Liver (tissue), 9 donors: ENCODE data around the gene DEDD2. TPM values are rescaled to one million over a fixed set of nuclear protein-coding genes. Genes with fewer than 3 reads are reported as not detected.

Experiments
- DNase-seq: peaks from one replicate; pipeline ENCODE4 v3.0.0-alpha.2; 2017; ENCODE audit warnings: low spot score
- H3K27ac ChIP-seq, 2 donors: one replicate each; pipeline ENCODE4 v1.7.0; 2013; ENCODE audit warnings: inconsistent platforms in 2 of 2, low read length in 2 of 2, control low read depth in 1 of 2, low read depth in 1 of 2, mild to moderate bottlenecking in 1 of 2
- H3K27me3 ChIP-seq, 4 donors: one replicate each; pipeline versions ENCODE4 v1.6.1 to v1.7.0; 2013; ENCODE audit warnings: low read length in 3 of 4, inconsistent platforms in 1 of 4, mild to moderate bottlenecking in 1 of 4, moderate library complexity in 1 of 4; ENCODE audit not compliant: control insufficient read depth in 4 of 4, insufficient read depth in 4 of 4
- H3K36me3 ChIP-seq, 4 donors: one replicate each; pipeline versions ENCODE4 v1.6.1 to v1.7.0; 2013; ENCODE audit warnings: low read length in 3 of 4, mild to moderate bottlenecking in 3 of 4, low read depth in 1 of 4, moderate library complexity in 1 of 4; ENCODE audit not compliant: control insufficient read depth in 4 of 4, insufficient read depth in 3 of 4
- H3K4me1 ChIP-seq, 4 donors: one replicate each; pipeline versions ENCODE4 v1.6.1 to v1.7.0; 2013; ENCODE audit warnings: low read length in 3 of 4, mild to moderate bottlenecking in 3 of 4, moderate library complexity in 1 of 4; ENCODE audit not compliant: control insufficient read depth in 4 of 4, insufficient read depth in 4 of 4
- H3K4me3 ChIP-seq, 3 donors: one replicate each; pipeline versions ENCODE4 v1.6.1 to v1.7.0; 2013; ENCODE audit warnings: low read length in 3 of 3, control low read depth in 1 of 3, low read depth in 1 of 3, mild to moderate bottlenecking in 1 of 3
- H3K9ac ChIP-seq, 2 donors: one replicate each; pipeline ENCODE4 v1.7.0; 2013; ENCODE audit warnings: low read length in 2 of 2, mild to moderate bottlenecking in 2 of 2, moderate library complexity in 2 of 2, control low read depth in 1 of 2, low read depth in 1 of 2
- H3K9me3 ChIP-seq, 4 donors: one replicate each; pipeline versions ENCODE4 v1.6.1 to v1.7.0; 2013; ENCODE audit warnings: low read length in 3 of 4; ENCODE audit not compliant: control insufficient read depth in 4 of 4
- ATF3 ChIP-seq: IDR thresholded peaks from 2 replicates; pipeline ENCODE4 v1.6.1; 2016; ENCODE audit warnings: antibody characterized with exemption
- EGR1 ChIP-seq, 2 donors: IDR thresholded peaks; 2 replicates each; pipeline ENCODE4 v1.6.1; 2016 to 2018; ENCODE audit warnings: antibody characterized with exemption in 2 of 2, low read depth in 2 of 2
- FOXA1 ChIP-seq: IDR thresholded peaks from 2 replicates; pipeline ENCODE4 v1.6.1; 2016; ENCODE audit warnings: antibody characterized with exemption
- FOXA2 ChIP-seq: IDR thresholded peaks from 2 replicates; pipeline ENCODE4 v1.6.1; 2016; ENCODE audit warnings: antibody characterized with exemption
- GABPA ChIP-seq, 2 donors: IDR thresholded peaks in 1 of 2; conservative IDR thresholded peaks in 1 of 2; 2 replicates each; pipeline ENCODE4 v1.6.1; 2016; ENCODE audit warnings: antibody characterized with exemption in 2 of 2, mild to moderate bottlenecking in 1 of 2, moderate library complexity in 1 of 2
- HNF4A ChIP-seq, 2 donors: conservative IDR thresholded peaks; 2 replicates each; pipeline ENCODE4 v1.6.1; 2016; ENCODE audit warnings: antibody characterized with exemption in 2 of 2, mild to moderate bottlenecking in 2 of 2
- HNF4G ChIP-seq: IDR thresholded peaks from 2 replicates; pipeline ENCODE4 v1.6.1; 2016; ENCODE audit warnings: antibody characterized with exemption
- JUND ChIP-seq, 2 donors: IDR thresholded peaks; 2 replicates each; pipeline ENCODE4 v1.6.1; 2016; ENCODE audit warnings: antibody characterized with exemption in 2 of 2
- MAX ChIP-seq: IDR thresholded peaks from 2 replicates; pipeline ENCODE4 v1.6.1; 2016; ENCODE audit warnings: antibody characterized with exemption
- NR2F2 ChIP-seq: IDR thresholded peaks from 2 replicates; pipeline ENCODE4 v1.6.1; 2016; ENCODE audit warnings: antibody characterized with exemption
- RAD21 ChIP-seq, 2 donors: IDR thresholded peaks; 2 replicates each; pipeline ENCODE4 v1.6.1; 2016; ENCODE audit warnings: antibody characterized with exemption in 2 of 2, mild to moderate bottlenecking in 2 of 2
- REST ChIP-seq: IDR thresholded peaks from 2 replicates; pipeline ENCODE4 v1.6.1; 2016; ENCODE audit warnings: antibody characterized with exemption, mild to moderate bottlenecking
- RXRA ChIP-seq, 2 donors: IDR thresholded peaks; 2 replicates each; pipeline ENCODE4 v1.6.1; 2017 to 2018; ENCODE audit warnings: antibody characterized with exemption in 2 of 2, mild to moderate bottlenecking in 1 of 2
- SP1 ChIP-seq: IDR thresholded peaks from 2 replicates; pipeline ENCODE4 v1.6.1; 2018; ENCODE audit warnings: antibody characterized with exemption, mild to moderate bottlenecking
- TAF1 ChIP-seq: conservative IDR thresholded peaks from 2 replicates; pipeline ENCODE4 v1.6.1; 2016; ENCODE audit warnings: antibody characterized with exemption, mild to moderate bottlenecking
- YY1 ChIP-seq: IDR thresholded peaks from 2 replicates; pipeline ENCODE4 v1.6.1; 2016; ENCODE audit warnings: antibody characterized with exemption, mild to moderate bottlenecking
- WGBS: extraction: QIAGEN DNeasy Blood & Tissue Kit; methylation state at CpG from one replicate; pipeline ENCODE4 v1.1.7; 2013; 5-methylcytosine and 5-hydroxymethylcytosine counted together
- polyA plus RNA-seq, 2 donors: library from polyadenylated mRNA; stranded (reverse) in 1 of 2; unstranded in 1 of 2; fragments of 200-250 nt in 1 of 2; fragments of >200 nt in 1 of 2; fragmentation: Nextera tagmentation in 1 of 2; extraction: Ambion mirVana in 1 of 2; gene quantifications; one replicate each; pipeline versions ENCODE4 v1.2.1 to v1.2.3, GENCODE V29; 2013 to 2015
- total RNA-seq, 2 donors: library from RNA; depleted of rRNA; stranded (reverse); fragments of >200 nt; gene quantifications; one replicate each; pipeline ENCODE4 v1.2.3, GENCODE V29; 2014
- TF ChIP-seq, protein P1 (sequence below): IDR thresholded peaks from 2 replicates; pipeline ENCODE4 v1.6.1; 2016; ENCODE audit warnings: antibody characterized with exemption
- TF ChIP-seq, protein P2 (sequence below): fragments of 150-350 bp; IDR thresholded peaks from 2 replicates; pipeline ENCODE4 v1.5.1; 2017; ENCODE audit warnings: improper control_type of control experiment, low read depth, low read length; ENCODE audit not compliant: missing input control
- donor health status: healthy.
- donor health status: healthy.
- donor health status: healthy.
- donor health status: healthy.
- donor health status: healthy.

Gene DEDD2
- total and polyA plus RNA-seq, 4 donors: 9.6 to 47.1 (median 16.4) TPM

GRCh38 chr19:42174188-42174587 lies 43.3 kb downstream of the DEDD2 start:
- Histone ChIP-seq H3K4me1 (peaks cover 2 to 8% (median 5%) of the 10 kb centered on the region in 4 donors), H3K27ac (no peak overlapping the region), H3K4me3 (no peak overlapping the region), H3K36me3 (no peaks in the 10 kb centered on the region), H3K9ac (no peak overlapping the region), H3K27me3 (peaks cover 0 to 12% (median 5%) of the 10 kb centered on the region in 4 donors), H3K9me3 (no peaks in the 10 kb centered on the region)
- TF ChIP-seq, protein P1, sequence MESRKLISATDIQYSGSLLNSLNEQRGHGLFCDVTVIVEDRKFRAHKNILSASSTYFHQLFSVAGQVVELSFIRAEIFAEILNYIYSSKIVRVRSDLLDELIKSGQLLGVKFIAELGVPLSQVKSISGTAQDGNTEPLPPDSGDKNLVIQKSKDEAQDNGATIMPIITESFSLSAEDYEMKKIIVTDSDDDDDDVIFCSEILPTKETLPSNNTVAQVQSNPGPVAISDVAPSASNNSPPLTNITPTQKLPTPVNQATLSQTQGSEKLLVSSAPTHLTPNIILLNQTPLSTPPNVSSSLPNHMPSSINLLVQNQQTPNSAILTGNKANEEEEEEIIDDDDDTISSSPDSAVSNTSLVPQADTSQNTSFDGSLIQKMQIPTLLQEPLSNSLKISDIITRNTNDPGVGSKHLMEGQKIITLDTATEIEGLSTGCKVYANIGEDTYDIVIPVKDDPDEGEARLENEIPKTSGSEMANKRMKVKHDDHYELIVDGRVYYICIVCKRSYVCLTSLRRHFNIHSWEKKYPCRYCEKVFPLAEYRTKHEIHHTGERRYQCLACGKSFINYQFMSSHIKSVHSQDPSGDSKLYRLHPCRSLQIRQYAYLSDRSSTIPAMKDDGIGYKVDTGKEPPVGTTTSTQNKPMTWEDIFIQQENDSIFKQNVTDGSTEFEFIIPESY: no peak
- no peak for TF ChIP-seq TAF1
- TF ChIP-seq ATF3: no peak
- TF ChIP-seq YY1: no peak
- no peak for TF ChIP-seq EGR1 (IDR thresholded peaks at IDR 0.05; ENCODE audit: low read depth in 2 of 2)
- TF ChIP-seq NR2F2: no peak
- TF ChIP-seq, protein P2, sequence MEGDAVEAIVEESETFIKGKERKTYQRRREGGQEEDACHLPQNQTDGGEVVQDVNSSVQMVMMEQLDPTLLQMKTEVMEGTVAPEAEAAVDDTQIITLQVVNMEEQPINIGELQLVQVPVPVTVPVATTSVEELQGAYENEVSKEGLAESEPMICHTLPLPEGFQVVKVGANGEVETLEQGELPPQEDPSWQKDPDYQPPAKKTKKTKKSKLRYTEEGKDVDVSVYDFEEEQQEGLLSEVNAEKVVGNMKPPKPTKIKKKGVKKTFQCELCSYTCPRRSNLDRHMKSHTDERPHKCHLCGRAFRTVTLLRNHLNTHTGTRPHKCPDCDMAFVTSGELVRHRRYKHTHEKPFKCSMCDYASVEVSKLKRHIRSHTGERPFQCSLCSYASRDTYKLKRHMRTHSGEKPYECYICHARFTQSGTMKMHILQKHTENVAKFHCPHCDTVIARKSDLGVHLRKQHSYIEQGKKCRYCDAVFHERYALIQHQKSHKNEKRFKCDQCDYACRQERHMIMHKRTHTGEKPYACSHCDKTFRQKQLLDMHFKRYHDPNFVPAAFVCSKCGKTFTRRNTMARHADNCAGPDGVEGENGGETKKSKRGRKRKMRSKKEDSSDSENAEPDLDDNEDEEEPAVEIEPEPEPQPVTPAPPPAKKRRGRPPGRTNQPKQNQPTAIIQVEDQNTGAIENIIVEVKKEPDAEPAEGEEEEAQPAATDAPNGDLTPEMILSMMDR: no peak
- DNase-seq: no peak
- WGBS: 89% methylated on average over 11 of the region's 11 CpGs

- 82% methylated on average over 5 of the region's 5 CpGs for WGBS
- Histone ChIP-seq H3K4me3 (no peak overlapping the region), H3K27me3 (peaks cover 0 to 9% (median 3%) of the 10 kb centered on the region in 4 donors), H3K36me3 (no peaks in the 10 kb centered on the region), H3K4me1 (peaks cover 2 to 8% (median 5%) of the 10 kb centered on the region in 4 donors), H3K27ac (no peak overlapping the region), H3K9me3 (no peaks in the 10 kb centered on the region), H3K9ac (no peak overlapping the region)
- DNase-seq: no peak
- TF ChIP-seq FOXA1 (no peak), MAX (no peak), NR2F2 (no peak), REST (no peak), JUND (IDR thresholded peaks at IDR 0.05) (no peak), FOXA2 (no peak), YY1 (no peak), GABPA (IDR thresholded peaks at IDR 0.05 in 1 of 2, conservative IDR thresholded peaks at IDR 0.05 in 1 of 2) (no peak), RAD21 (IDR thresholded peaks at IDR 0.05) (no peak), ATF3 (no peak), RXRA (IDR thresholded peaks at IDR 0.05) (no peak), SP1 (no peak), HNF4G (no peak), TAF1 (no peak), HNF4A (conservative IDR thresholded peaks at IDR 0.05) (no peak)
- TF ChIP-seq, protein P2: no peak
- TF ChIP-seq, protein P1: no peak
Measured at GRCh38 chr19:42173695-42174094, 43.8 kb downstream of the DEDD2 start.
